Liver (tissue), 9 donors: ENCODE measurements around the gene SEMA4D. TPM values are rescaled to one million over a fixed set of nuclear protein-coding genes. Genes with fewer than 3 reads are reported as not detected.

Experiments used
- DNase-seq: peaks from one replicate; pipeline ENCODE4 v3.0.0-alpha.2; 2017; ENCODE audit warnings: low spot score
- H3K27ac ChIP-seq, 2 donors: one replicate each; pipeline ENCODE4 v1.7.0; 2013; ENCODE audit warnings: inconsistent platforms in 2 of 2, low read length in 2 of 2, control low read depth in 1 of 2, low read depth in 1 of 2, mild to moderate bottlenecking in 1 of 2
- H3K27me3 ChIP-seq, 4 donors: one replicate each; pipeline versions ENCODE4 v1.6.1 to v1.7.0; 2013; ENCODE audit warnings: low read length in 3 of 4, inconsistent platforms in 1 of 4, mild to moderate bottlenecking in 1 of 4, moderate library complexity in 1 of 4; ENCODE audit not compliant: control insufficient read depth in 4 of 4, insufficient read depth in 4 of 4
- H3K36me3 ChIP-seq, 4 donors: one replicate each; pipeline versions ENCODE4 v1.6.1 to v1.7.0; 2013; ENCODE audit warnings: low read length in 3 of 4, mild to moderate bottlenecking in 3 of 4, low read depth in 1 of 4, moderate library complexity in 1 of 4; ENCODE audit not compliant: control insufficient read depth in 4 of 4, insufficient read depth in 3 of 4
- H3K4me1 ChIP-seq, 4 donors: one replicate each; pipeline versions ENCODE4 v1.6.1 to v1.7.0; 2013; ENCODE audit warnings: low read length in 3 of 4, mild to moderate bottlenecking in 3 of 4, moderate library complexity in 1 of 4; ENCODE audit not compliant: control insufficient read depth in 4 of 4, insufficient read depth in 4 of 4
- H3K4me3 ChIP-seq, 3 donors: one replicate each; pipeline versions ENCODE4 v1.6.1 to v1.7.0; 2013; ENCODE audit warnings: low read length in 3 of 3, control low read depth in 1 of 3, low read depth in 1 of 3, mild to moderate bottlenecking in 1 of 3
- H3K9ac ChIP-seq, 2 donors: one replicate each; pipeline ENCODE4 v1.7.0; 2013; ENCODE audit warnings: low read length in 2 of 2, mild to moderate bottlenecking in 2 of 2, moderate library complexity in 2 of 2, control low read depth in 1 of 2, low read depth in 1 of 2
- H3K9me3 ChIP-seq, 4 donors: one replicate each; pipeline versions ENCODE4 v1.6.1 to v1.7.0; 2013; ENCODE audit warnings: low read length in 3 of 4; ENCODE audit not compliant: control insufficient read depth in 4 of 4
- FOXA1 ChIP-seq: IDR thresholded peaks from 2 replicates; pipeline ENCODE4 v1.6.1; 2016; ENCODE audit warnings: antibody characterized with exemption
- FOXA2 ChIP-seq: IDR thresholded peaks from 2 replicates; pipeline ENCODE4 v1.6.1; 2016; ENCODE audit warnings: antibody characterized with exemption
- GABPA ChIP-seq, 2 donors: IDR thresholded peaks in 1 of 2; conservative IDR thresholded peaks in 1 of 2; 2 replicates each; pipeline ENCODE4 v1.6.1; 2016; ENCODE audit warnings: antibody characterized with exemption in 2 of 2, mild to moderate bottlenecking in 1 of 2, moderate library complexity in 1 of 2
- HNF4A ChIP-seq, 2 donors: conservative IDR thresholded peaks; 2 replicates each; pipeline ENCODE4 v1.6.1; 2016; ENCODE audit warnings: antibody characterized with exemption in 2 of 2, mild to moderate bottlenecking in 2 of 2
- JUND ChIP-seq, 2 donors: IDR thresholded peaks; 2 replicates each; pipeline ENCODE4 v1.6.1; 2016; ENCODE audit warnings: antibody characterized with exemption in 2 of 2
- NR2F2 ChIP-seq: IDR thresholded peaks from 2 replicates; pipeline ENCODE4 v1.6.1; 2016; ENCODE audit warnings: antibody characterized with exemption
- REST ChIP-seq: IDR thresholded peaks from 2 replicates; pipeline ENCODE4 v1.6.1; 2016; ENCODE audit warnings: antibody characterized with exemption, mild to moderate bottlenecking
- YY1 ChIP-seq: IDR thresholded peaks from 2 replicates; pipeline ENCODE4 v1.6.1; 2016; ENCODE audit warnings: antibody characterized with exemption, mild to moderate bottlenecking
- WGBS: extraction: QIAGEN DNeasy Blood & Tissue Kit; methylation state at CpG from one replicate; pipeline ENCODE4 v1.1.7; 2013; 5-methylcytosine and 5-hydroxymethylcytosine counted together
- polyA plus RNA-seq, 2 donors: library from polyadenylated mRNA; stranded (reverse) in 1 of 2; unstranded in 1 of 2; fragments of 200-250 nt in 1 of 2; fragments of >200 nt in 1 of 2; fragmentation: Nextera tagmentation in 1 of 2; extraction: Ambion mirVana in 1 of 2; gene quantifications; one replicate each; pipeline versions ENCODE4 v1.2.1 to v1.2.3, GENCODE V29; 2013 to 2015
- total RNA-seq, 2 donors: library from RNA; depleted of rRNA; stranded (reverse); fragments of >200 nt; gene quantifications; one replicate each; pipeline ENCODE4 v1.2.3, GENCODE V29; 2014
- TF ChIP-seq, protein P1 (sequence below): IDR thresholded peaks from 2 replicates; pipeline ENCODE4 v1.6.1; 2016; ENCODE audit warnings: antibody characterized with exemption
- TF ChIP-seq, protein P2 (sequence below): fragments of 150-350 bp; IDR thresholded peaks from 2 replicates; pipeline ENCODE4 v1.5.1; 2017; ENCODE audit warnings: improper control_type of control experiment, low read depth, low read length; ENCODE audit not compliant: missing input control
- donor health status: healthy.
- donor health status: healthy.
- donor health status: healthy.
- donor health status: healthy.
- donor health status: healthy.

SEMA4D gene
- total and polyA plus RNA-seq, 4 donors: 1.4 to 12.0 (median 4.1) TPM

GRCh38 chr9:89533411-89534095 is 35.6 kb upstream of the SEMA4D start:
- no peak for DNase-seq

More at GRCh38 chr9:89533411-89534095, 35.6 kb upstream of the SEMA4D start:
- no peak overlapping the region for H3K4me3 ChIP-seq
- no peak overlapping the region for H3K27ac ChIP-seq
- no peaks in the 10 kb centered on the region for H3K27me3 ChIP-seq
- H3K36me3 ChIP-seq: no peaks in the 10 kb centered on the region
- H3K9ac ChIP-seq: no peak overlapping the region
- H3K4me1 ChIP-seq: peaks cover 3 to 7% (median 5%) of the 10 kb centered on the region in 4 donors
- TF ChIP-seq GABPA (IDR thresholded peaks at IDR 0.05 in 1 of 2, conservative IDR thresholded peaks at IDR 0.05 in 1 of 2): no peak
- TF ChIP-seq, protein P1, sequence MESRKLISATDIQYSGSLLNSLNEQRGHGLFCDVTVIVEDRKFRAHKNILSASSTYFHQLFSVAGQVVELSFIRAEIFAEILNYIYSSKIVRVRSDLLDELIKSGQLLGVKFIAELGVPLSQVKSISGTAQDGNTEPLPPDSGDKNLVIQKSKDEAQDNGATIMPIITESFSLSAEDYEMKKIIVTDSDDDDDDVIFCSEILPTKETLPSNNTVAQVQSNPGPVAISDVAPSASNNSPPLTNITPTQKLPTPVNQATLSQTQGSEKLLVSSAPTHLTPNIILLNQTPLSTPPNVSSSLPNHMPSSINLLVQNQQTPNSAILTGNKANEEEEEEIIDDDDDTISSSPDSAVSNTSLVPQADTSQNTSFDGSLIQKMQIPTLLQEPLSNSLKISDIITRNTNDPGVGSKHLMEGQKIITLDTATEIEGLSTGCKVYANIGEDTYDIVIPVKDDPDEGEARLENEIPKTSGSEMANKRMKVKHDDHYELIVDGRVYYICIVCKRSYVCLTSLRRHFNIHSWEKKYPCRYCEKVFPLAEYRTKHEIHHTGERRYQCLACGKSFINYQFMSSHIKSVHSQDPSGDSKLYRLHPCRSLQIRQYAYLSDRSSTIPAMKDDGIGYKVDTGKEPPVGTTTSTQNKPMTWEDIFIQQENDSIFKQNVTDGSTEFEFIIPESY: no peak
- TF ChIP-seq, protein P2, sequence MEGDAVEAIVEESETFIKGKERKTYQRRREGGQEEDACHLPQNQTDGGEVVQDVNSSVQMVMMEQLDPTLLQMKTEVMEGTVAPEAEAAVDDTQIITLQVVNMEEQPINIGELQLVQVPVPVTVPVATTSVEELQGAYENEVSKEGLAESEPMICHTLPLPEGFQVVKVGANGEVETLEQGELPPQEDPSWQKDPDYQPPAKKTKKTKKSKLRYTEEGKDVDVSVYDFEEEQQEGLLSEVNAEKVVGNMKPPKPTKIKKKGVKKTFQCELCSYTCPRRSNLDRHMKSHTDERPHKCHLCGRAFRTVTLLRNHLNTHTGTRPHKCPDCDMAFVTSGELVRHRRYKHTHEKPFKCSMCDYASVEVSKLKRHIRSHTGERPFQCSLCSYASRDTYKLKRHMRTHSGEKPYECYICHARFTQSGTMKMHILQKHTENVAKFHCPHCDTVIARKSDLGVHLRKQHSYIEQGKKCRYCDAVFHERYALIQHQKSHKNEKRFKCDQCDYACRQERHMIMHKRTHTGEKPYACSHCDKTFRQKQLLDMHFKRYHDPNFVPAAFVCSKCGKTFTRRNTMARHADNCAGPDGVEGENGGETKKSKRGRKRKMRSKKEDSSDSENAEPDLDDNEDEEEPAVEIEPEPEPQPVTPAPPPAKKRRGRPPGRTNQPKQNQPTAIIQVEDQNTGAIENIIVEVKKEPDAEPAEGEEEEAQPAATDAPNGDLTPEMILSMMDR: no peak
- no peak for TF ChIP-seq JUND (IDR thresholded peaks at IDR 0.05)
- no peak for TF ChIP-seq FOXA2
- TF ChIP-seq HNF4A (conservative IDR thresholded peaks at IDR 0.05): no peak
- no peak for TF ChIP-seq NR2F2
- TF ChIP-seq REST: no peak
- no peak for TF ChIP-seq FOXA1
- no peak for TF ChIP-seq YY1
- no peaks in the 10 kb centered on the region for H3K9me3 ChIP-seq
- 75% methylated on average over 10 of the region's 10 CpGs for WGBS
